ENCODE measurements around the gene EXOC3L4.
"Not testable (repeated sequence)": the region's sequence is repeated elsewhere in the genome, so short reads cannot be mapped to it uniquely, and the experiment has no call there.

The EXOC3L4 gene

DNA sequence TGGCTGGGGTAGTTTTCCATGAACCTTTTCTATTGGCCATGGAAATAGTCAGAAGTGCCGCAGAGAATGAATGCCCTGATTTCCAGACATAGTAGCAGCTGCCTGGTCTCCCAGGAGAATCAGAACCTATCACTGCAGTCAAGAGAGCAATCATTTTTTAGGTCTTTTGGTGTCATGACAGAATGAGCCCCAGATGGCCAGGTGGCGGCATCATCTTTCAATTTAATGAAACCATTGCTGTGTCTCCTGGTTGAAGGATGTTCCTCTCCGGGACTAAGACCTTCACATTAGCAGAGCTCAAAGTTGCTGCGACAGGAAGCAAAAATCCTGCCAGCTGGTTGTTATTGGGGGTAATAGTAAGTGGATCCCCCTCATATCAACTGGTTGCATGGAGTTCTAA lies 47.5 kb downstream of the EXOC3L4 start:
- DNase-seq, result no peak

- no peak for DNase-seq
Observed at GRCh38 chr14:103142721-103143302, 48.3 kb downstream of the EXOC3L4 start.

GRCh38 chr14:103143506-103143905 lies 49.0 kb downstream of the EXOC3L4 start:
- no peak for DNase-seq

DNA sequence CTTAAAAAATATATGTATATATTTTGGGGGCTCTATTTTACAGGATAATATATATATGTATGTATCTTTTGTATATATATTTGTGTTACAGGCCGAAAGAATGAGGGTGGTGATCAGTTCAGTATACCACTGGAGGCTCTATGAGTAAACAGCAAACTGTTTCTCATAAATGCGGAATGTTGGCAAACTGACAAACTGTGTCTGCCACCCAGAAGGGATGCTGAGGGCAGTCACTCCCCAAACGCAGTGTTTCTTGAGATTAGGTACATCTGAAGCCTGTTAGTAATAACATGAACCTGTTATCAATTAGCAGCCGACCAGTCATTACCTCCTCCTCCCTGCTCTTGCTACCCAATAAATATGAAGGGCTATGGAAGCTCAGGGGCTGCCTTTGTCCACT lies 49.6 kb downstream of the EXOC3L4 start:
- DNase-seq, result no peak

DNA sequence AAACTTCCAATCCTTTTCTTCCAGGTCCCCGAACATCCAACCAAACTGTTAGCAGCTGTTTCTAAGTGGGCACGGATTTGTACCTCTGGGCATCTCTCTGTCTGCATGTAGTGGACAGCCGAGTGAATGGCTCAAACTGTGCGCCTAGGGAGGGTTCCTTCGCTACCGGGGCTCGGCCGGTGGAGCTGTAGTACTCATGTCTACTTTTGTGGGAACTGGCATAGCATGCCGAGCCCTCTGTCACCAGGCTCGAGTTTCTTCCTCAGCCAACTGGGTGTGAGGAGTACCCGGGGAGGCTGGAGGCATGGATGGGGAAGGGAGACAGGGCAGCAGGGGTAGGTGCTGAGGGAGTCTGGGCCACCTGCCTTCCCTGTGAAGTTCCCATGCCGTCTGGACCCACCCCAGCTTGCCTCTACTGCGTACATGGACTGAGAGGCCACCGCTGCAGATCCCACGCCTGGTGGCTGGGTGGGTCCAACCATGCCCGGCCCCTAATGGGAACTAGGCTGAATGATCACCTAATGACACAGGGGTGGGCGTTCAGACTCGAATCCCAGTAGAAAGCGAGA lies 51.7 kb downstream of the EXOC3L4 start:
- DNase-seq, result no peak

DNA sequence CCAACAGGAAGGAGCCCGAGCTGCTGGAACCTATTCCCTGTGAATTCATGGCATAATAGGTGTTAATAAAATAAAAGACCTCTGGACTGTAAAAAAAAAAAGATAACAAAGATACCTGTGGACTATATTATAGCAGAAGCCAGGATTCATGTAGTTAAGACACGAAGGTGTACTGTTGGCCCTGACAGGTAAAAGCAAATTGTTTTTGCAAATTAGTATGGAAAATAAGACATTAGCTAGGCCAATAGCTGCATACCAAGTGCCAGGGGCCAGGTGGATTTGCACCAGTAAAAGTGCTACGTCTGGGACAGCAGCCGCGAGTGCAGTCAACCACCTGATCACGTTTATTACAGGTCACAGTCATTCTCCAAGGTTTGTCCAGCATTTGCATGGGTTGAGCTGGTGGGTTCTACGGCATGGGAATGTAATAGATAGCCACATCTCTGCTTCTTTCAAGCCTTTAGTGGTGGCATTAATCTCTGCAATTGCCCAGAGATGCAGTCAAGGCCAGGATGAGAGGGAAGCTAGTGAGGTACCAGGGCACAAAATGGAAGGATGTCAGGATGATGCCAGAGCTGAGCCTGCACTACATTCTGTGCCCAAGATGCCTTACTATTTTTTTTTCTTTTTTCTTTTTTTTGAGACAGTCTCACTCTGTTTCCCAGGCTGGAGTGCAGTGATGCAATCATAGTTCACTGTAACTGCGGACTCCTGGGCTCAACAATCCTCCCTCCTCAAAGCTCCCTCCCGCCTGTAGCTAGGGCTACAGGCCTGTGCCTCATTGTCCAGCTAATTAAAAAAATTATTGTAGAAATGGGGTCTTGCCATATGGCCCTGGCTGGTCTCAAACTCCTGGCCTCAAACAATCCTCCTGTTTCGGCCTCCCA lies 55.1 kb downstream of the EXOC3L4 start:
- no peak for DNase-seq

GRCh38 chr14:103151270-103151945 lies 56.9 kb downstream of the EXOC3L4 start:
- DNase-seq, result peak in 7 of 58 donors; percentile 13 to 46 (median 29)

GRCh38 chr14:103155010-103155409 lies 60.5 kb downstream of the EXOC3L4 start:
- peak in 29 of 58 donors; percentile 10 to 79 (median 42) for DNase-seq

- DNase-seq, result not testable (repeated sequence)
Observed at GRCh38 chr14:103155416-103155815, 60.9 kb downstream of the EXOC3L4 start.

- DNase-seq, result no peak
Observed at GRCh38 chr14:103155826-103156394, 61.4 kb downstream of the EXOC3L4 start.

- no peak for DNase-seq
Observed at GRCh38 chr14:103156651-103157378, 62.3 kb downstream of the EXOC3L4 start.

DNA sequence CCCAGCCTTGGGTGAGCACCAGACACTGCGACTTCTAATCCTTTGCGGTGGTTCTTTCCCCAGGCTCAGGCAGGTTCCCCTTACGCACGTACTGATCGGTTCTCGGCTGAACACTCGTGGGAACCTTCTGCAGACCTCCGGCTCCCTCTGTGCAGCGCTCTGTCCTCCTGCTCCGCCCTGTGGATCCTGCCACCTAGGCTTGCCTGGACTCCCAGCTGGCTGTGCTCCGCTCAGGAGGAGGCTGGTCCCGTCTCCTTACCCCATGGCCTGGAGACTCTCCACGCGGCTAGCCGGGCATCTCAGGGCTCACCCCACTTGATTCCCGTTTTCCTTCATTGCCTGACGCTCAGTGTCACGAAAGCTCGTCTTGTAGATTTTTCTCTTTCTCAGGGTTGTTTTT lies 63.4 kb downstream of the EXOC3L4 start:
- no peak for DNase-seq

DNA sequence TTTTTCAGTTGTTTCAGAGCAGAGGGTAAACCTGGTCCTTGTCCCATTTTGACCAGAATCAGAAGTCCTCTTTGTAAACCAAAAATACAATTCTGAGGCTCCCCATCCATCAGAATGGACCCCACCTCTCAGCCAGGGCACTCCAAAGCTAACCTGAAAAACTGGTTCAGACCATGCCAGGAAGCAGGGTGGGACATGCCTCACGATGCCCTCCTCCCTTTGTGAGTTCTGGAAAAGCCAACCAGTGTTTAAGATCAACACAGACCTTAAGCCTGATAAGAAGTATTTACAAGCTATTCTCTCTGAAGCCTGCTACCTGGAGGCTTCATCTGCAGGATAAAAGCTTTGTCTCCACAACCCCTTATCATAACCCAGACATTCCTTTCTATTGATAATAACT lies 64.2 kb downstream of the EXOC3L4 start:
- no peak for DNase-seq

Data from anterior cingulate cortex (tissue), 58 donors.